ENCODE measurements around the gene PAN2.
"Not testable (repeated sequence)": the region's sequence is repeated elsewhere in the genome, so short reads cannot be mapped to it uniquely, and the experiment has no call there.

PAN2 gene, protein sequence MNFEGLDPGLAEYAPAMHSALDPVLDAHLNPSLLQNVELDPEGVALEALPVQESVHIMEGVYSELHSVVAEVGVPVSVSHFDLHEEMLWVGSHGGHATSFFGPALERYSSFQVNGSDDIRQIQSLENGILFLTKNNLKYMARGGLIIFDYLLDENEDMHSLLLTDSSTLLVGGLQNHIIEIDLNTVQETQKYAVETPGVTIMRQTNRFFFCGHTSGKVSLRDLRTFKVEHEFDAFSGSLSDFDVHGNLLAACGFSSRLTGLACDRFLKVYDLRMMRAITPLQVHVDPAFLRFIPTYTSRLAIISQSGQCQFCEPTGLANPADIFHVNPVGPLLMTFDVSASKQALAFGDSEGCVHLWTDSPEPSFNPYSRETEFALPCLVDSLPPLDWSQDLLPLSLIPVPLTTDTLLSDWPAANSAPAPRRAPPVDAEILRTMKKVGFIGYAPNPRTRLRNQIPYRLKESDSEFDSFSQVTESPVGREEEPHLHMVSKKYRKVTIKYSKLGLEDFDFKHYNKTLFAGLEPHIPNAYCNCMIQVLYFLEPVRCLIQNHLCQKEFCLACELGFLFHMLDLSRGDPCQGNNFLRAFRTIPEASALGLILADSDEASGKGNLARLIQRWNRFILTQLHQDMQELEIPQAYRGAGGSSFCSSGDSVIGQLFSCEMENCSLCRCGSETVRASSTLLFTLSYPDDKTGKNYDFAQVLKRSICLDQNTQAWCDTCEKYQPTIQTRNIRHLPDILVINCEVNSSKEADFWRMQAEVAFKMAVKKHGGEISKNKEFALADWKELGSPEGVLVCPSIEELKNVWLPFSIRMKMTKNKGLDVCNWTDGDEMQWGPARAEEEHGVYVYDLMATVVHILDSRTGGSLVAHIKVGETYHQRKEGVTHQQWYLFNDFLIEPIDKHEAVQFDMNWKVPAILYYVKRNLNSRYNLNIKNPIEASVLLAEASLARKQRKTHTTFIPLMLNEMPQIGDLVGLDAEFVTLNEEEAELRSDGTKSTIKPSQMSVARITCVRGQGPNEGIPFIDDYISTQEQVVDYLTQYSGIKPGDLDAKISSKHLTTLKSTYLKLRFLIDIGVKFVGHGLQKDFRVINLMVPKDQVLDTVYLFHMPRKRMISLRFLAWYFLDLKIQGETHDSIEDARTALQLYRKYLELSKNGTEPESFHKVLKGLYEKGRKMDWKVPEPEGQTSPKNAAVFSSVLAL

DNA sequence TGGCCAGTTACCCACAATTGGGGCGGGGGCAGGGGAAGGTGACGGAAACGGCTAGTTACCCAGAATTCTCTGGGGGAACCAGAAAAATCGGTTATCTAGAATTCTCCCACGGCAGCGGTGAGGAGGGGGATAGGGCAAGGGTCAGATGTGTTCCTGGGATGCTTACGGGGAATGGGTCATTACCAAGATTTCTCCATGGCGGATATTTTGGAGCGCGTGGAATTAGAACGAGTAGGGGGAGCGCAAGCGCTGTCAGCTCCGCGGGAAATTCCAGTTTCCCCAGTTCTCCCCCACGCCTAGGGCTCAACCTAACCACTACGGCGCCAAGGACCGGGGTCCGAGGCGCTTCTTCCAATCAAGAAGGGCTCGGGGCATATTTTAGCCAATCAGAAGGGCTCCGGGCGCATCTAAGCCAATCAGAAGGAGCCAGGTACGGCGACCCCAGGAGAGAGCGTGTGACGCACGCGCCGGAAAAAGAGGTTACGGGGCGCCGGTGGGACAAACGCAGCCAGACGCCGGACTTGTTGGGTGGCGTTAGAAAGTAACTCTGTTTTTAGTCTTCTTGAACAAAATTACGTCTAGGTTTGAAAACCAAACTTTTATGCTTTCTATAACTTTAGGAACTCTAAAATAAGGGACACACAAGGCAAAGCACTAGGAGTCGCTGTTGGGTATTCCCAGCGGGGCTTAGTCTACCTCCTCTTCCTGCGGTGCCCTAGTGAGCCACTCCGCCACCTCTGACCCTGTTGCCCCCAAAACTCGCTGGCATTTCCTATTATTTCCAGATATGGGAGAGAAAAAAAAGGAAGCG is at the start of gene PAN2:
Gene PAN2, minus strand, starts transcription at position 322 of the 811 bp plus-strand sequence. CDS start 906 bp downstream, outside the sequence.
- peak; percentile 97 for DNase-seq

DNA sequence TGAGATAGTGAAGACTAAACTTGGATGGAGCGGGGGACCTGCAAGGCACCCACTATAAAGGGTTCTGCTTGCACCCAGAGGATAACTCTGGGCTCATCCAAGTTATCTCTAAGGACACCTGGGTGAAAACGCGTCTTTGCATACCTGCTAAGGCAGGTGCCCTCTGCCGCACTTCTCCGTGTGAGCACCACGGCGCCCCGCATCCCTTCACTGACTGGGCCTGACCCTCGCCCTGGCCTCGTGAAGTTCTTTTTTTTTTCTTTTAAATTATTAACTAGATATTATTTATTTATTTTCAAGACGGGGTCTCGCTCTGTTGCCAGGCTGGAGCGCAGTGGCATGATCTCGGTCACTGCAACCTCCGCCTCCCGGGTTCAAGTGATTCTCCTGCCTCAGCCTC is 48.8 kb upstream of the PAN2 start:
- DNase-seq, result no peak

DNA sequence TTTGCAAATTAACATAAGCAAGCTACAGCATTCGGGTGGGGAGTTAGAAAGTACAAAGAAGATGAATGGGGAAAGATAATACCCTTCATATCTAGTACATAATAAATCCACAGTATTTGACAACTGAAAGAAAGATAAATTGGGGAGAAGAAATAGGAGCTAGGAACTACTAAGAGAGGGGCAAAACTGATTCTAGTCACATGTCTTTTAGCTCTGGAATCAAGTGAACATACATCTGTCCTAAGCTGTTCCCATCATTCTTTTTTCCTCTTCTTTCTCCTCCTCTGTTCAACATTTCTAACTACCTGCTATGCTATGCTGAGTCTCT is 44.2 kb upstream of the PAN2 start:
- no peak for DNase-seq

DNA sequence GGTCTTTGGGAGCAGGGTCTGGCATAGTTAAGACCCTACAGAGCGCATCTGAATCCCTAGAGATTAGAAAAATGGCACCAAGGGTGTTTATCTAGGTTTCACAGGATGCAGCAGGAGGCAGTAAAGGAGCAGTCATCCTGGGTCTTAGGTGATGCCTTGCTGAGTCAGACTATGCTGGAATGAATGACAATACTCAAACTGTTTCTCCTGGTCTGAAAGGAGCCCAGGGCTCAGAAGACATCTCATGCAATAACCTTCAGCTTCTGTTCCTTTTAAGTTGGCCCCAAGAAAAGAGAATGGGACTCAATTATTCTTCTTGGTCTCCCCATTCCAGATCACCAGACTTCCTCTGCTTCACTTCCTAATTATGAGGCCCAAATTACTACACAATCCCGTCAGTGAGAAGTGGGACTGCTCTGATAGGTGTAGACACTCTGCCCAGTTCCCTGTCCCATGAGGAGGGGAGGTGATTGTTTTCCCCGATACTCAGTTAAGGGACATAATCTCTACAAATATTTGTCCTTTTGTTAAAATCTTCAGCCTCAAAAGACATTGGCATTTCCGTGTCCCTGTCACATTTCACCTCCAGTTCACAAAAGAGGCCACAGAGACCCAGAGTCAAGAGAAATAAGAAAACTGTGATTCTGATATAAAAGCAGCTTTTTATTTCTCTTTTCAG is 43.6 kb upstream of the PAN2 start:
- DNase-seq, result no peak

DNA sequence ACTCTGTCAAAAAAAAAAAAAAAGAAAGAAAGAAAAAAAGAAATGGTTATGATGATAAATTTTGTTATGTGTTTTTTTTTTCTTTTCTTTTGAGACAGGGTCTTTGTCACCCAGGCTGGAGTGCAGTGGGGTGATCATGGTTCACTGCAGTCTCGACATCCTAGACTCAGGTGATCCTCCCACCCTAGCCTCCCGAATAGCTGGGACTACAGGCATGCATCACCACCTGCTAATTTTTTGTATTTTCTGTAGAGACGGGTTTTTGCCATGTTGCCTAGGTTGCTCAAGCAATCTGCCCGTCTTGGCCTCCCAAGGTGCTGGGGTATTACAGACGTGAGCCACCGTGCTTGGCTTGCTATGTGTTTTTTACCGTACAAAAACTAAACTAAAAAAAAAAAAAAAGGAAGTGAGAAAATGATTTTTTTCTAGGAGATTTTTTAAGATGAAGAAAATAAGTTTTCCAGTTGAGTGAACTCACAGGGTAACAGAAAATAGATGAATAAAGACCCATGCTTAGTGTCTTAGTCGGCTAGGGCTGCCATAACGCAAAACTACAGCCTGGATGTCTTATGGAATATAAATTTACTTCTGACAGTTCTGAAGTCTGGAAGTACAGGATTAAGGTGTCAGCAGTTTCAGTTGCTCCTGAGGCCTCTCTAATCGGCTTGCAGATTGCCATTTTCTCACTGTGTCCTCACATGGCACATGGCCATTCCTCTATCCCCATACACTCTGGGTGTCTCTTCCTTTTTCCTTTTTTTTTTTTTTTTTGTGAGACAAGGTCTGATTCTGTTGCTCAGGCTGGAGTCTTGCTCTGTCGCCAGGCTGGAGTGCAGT is 42.0 kb upstream of the PAN2 start:
- DNase-seq, result no peak

DNA sequence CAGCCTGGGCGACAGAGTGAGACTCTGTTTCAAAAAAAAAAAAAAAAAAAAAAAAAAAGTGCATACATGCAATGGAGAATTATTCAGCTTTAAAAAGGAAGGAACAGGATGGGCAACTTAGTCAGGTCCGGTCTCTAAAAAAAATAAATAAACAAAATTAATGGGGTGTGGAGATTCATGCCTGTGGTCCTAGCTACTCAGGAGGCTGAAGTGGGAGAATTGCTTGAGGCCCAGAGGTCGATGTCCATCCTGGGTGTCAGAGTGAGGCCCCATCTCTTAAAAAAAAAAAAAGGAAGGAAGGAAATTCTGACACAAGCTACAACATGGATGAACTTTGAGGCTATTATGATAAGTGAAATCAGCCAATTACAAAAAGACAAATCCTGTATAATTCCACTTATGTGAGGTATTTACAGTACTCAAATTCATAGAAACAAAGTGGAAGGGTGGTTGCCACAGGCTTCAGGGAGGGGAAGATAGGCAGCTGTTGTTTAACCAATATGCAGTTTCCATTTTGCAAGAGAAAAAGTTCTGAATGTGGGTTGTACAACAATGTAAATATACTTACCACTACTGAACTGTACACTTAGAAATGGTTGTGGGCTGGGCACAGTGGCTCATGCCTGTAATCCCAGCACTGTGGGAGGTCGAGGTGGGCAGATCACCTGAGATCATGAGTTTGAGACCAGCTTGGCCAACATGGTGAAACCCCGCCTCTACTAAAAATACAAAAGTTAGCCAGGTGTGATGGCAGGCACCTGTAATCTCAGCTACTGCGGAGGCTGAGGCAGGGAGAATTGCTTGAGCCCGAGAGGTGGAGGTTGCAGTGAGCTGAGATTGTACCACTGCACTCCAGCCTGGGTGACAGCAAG is 41.2 kb upstream of the PAN2 start:
- no peak for DNase-seq

DNA sequence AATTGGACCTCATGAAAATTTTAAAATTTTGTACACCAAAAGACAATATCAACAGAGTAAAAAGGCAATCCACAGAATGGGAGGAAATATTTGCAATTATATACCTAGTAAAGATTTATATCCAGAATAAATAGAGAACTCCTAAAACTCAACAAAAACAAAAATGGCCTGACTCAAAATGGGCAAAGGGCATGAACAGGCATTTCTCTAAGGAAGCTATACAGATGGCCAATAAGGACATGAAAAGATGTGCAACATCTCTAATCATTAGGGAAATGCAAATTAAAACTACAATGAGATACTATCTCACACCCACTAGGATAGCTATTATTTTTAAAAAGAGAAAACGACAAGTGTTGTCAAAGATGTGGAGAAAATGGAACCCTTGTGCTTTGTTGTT is 39.7 kb upstream of the PAN2 start:
- no peak for DNase-seq

DNA sequence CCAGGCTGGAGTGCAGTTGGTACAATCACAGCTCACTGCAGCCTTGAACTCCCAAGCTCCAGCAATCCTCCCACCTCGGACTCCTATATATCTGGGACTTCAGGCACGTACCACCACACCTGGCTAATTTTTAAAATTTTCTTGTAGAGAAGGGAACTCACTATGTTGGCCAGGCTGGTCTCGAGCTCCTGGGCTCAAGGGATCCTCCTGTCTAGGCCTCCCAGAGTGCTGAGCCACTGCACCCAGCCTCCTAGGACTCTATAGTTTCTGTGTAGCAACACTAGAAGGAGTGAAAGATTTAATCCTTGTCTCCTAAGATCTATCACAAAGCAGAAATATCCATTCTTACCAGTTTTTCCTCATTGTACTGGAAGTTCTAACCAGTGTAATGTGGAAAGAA is 33.1 kb upstream of the PAN2 start:
- no peak for DNase-seq

DNA sequence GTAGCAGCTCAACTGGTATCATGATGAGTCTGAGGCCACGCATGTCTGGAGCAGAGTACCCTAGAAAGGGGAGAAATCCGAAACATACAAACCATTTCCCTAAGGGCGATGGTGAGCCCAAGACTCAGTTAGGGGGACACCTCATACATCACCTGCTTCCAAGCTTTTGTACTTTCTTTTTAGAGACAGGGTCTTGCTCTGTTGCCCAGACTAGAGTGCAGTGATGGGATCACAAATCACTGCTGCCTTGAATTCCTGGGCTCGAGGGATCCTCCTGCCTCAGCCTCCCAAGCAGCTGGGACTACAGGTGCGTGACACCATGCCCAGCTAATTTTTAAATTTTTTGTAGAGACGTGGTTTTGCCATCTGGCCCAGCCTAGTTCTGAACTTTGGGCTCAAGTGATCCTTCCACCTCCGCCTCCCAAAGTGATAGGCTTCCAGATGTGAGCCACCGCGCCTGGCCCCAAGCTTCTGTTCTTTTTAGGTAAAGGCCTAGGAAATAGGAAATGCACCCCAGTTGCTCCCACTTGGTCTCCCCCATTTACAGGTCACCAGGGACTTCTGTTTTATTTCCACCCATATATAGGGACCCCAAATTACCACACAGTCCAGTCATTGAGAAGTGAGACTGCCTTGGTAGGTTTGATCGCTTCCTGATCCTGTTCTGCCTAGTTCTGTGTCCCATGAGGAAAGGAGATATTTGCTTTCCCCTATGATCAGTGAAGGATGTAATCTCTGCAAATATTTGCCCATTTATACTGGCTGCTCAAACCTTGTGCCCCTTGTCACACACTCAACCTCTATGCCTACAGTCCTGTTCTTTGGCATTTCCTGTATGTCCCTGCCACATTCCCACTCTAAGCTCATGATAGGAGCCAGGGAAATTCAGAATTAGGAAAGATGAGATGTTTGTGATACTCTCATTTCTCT is 28.6 kb upstream of the PAN2 start, which contains the start of gene APOF:
Gene APOF, minus strand, starts transcription at position 728 of the 930 bp plus-strand sequence. Its CDS starts 112 bp downstream, at position 616.
- DNase-seq, result peak; percentile 59

DNA sequence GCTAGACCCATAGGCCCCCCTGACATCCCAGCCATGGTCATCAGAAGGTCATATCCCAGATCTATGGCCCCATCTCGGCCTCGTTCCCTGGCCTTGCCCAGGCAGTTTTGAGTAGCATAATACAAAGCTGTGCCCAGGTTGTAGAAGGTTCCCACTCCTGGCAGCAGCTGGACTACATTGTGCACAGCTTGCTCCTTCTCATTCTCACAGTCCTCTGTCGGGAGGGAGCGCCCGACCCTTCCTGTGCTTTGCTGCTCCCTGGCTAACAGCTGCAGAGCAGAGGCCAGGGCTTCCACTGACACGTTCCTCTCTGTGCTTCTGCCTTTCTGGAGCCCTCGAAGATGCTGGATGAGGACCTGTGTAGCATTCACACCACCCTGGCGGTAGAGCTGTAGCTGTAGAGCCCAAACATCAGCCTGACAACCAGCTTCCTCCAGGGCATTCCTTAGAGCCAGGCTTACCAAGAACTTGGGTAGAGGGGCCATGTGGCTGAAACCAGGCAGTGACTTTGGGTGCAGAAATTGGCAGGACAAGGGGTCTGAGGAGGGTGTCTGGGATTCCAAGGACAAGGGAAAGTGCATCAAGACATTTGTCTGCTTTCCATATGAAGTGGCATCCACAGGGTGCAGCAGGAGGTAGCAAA is 27.8 kb upstream of the PAN2 start:
- peak; percentile 60 for DNase-seq

DNA sequence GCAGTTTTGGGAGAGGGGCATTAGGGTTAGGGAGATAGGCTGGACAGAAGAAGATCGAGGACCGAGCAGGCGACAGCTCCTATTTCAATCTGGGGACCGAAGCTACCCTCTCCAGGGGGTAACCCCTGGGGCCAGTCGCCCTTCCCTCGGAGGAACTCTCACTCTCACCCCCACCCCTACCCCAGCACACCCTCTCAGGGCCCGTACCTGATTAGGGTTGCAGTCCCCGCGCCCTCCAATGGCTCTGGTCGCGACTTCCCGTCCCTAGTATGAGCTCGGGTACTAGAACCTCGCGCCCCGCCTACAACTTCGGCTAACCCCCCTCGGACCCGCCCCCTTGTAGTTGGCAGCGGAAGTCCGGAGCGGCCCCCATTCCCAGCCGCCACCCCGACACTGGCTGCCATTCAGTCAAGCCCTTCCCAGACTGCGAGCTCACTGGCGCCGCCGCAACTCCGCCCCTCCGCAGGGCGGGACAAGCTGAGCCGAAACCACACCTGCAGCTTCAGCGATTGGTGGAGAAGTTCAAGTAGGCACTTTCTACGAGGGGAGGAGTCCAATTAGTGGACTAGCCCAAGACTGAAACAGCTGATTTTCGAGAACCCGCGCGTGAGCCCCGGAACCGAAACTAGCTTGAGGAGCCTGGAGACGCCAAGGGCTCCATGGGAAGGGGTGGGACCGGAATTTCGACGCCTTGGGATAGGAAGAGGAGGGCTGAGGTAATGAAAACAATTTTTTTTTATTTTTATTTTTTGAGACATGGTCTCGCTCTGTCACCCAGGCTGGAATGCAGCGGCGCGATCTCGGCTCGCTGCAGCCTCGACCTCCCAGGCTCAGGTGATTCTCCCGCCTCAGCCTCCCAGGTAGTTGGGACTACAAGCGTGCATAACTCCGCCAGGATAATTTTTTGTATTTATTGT is 26.3 kb upstream of the PAN2 start, which contains the start of gene STAT2:
Gene STAT2, minus strand, starts transcription at position 257 of the 917 bp plus-strand sequence. CDS start 3,536 bp downstream, outside the sequence.
- peak; percentile 100 for DNase-seq

DNA sequence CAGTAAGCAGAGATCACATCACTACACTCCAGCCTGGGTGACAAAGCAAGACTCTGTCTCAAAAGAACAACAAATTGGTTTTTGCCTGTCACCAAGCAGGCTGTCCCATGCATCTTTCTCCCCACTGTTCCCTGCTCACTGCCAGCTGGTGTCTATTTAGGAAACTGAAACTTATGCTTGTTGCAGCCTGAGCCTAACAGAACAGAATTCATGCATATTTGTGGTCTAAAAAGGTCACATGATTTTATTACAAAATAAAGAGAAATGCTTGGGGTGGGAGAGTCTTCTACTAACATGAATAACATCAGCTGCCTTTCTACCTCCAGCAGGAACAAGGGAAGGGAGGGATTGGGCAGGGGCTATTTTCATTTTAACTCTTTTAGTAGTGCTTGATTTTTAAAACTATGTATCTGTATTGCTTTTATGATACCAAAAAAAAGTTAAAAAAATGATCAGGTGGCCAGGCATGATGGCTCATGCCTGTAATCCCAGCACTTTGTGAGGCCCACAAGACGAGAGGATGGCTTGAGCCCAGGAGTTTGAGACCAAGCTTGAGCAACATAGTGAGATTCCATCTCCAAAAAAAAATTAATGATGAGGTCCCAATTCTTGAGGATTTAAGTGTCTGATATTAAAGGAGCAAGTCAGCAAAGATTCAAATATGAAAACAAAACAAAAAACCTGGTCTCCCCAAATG is 25.2 kb upstream of the PAN2 start:
- peak; percentile 60 for DNase-seq

DNA sequence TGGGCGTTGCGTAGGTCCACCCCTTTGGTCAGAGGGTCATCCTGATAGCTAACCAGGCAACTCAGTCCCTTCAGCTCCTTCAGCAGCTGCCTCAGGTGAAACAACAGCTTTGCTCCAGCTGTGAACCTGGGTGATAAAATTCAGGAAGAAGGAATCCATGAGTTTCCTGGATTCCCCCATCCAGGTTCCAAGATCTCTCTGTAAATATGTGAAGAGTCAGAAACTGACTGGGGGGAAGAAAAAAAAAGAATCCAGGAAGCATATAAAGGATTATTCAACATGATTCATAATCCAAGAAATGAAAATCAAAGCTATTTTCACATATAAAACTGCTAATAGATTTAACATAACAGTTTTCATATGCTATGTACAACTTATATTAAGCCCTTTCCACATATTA is 17.5 kb upstream of the PAN2 start:
- no peak for DNase-seq

DNA sequence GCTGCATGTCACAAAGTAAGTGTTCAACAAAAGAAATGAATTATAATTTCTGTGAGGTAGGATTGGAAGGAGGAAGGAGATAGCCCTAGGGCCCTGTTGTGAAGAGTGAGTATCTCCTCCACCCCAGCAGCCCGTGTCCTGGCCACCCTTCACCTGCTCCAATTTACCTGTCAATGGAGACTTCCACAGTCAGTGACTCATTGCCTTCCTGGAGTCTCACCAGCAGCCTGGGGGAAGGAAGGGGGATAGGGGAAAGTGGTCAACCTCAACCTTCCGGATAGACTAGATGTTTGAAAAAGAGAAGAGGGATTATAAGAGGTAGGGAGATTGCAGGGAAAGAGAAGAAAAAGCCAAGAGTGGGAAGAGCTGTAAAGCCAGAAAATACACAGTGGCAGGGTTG is 16.9 kb upstream of the PAN2 start:
- no peak for DNase-seq

DNA sequence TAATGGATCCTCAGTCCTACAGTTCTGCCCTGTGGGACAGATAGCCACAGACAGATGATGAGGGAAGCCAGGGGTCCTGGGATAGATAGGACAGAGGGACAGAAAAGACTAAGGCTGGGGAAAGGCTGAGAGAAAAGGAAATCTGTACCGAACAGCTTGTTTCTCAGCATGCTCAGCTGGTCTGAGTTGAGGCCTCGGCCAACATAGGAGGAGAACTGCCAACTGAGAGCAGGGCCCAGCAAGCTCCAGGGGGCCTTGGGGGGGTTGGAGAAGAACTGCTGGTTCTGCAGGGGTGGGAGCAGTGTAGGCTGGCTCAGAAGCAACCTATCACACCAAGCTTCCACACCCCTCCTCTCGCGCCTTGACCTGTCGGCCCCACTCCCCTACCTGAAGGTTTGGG is 15.0 kb upstream of the PAN2 start:
- peak; percentile 30 for DNase-seq

DNA sequence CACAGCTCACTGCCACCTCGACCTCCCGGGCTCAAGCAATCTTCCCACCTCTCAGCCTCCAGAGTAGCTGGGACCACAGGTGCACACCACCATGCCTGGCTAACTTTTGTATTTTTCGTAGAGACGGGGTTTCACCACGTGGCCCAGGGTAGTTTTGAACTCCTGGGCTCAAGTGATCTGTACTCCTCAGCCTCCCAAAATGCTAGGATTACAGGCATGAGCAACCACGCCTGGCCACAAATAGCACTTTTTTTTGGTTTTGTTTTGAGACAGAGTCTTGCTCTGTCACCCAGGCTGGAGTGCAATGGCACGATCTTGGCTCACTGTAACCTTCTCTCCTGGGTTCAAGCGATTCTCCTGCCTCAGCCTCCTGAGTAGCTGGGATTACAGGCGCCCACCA is 13.5 kb upstream of the PAN2 start:
- DNase-seq, result not testable (repeated sequence)

Data from activated effector memory CD4-positive, alpha-beta T cell treated with anti-CD3 and anti-CD28 coated beads, Interleukin-2, amount 50 U/mL, for 16 hours (primary cell).